Activated T-cell treated with anti-CD3 and anti-CD28 coated beads, Interleukin-2, amount 50 U/mL, for 24 hours (primary cell): ENCODE measurements around the gene MPP2.

ENCODE experiments used
- DNase-seq: peaks from one replicate; pipeline ENCODE4 v3.0.0-alpha.2; 2020
- H3K27ac Mint-ChIP-seq: 2 replicates; pipeline ENCODE4 v1.8.0; 2020; ENCODE audit warnings: mild to moderate bottlenecking, mixed read lengths
- H3K27me3 Mint-ChIP-seq: 2 replicates; pipeline ENCODE4 v1.8.0; 2020; ENCODE audit warnings: mixed read lengths
- H3K36me3 Mint-ChIP-seq: 2 replicates; pipeline ENCODE4 v1.8.0; 2020; ENCODE audit warnings: low read depth, mixed read lengths
- H3K4me1 Mint-ChIP-seq: 2 replicates; pipeline ENCODE4 v1.8.0; 2020; ENCODE audit warnings: low read depth, mixed read lengths
- H3K4me3 Mint-ChIP-seq: 2 replicates; pipeline ENCODE4 v1.8.0; 2020; ENCODE audit warnings: mild to moderate bottlenecking, moderate library complexity, mixed read lengths
- H3K9me3 Mint-ChIP-seq: 2 replicates; pipeline ENCODE4 v1.8.0; 2020; ENCODE audit warnings: mixed read lengths

The MPP2 gene

GRCh38 chr17:43917348-43918025 is 10.2 kb upstream of the MPP2 start:
- Mint-ChIP-seq H3K36me3 (no peaks in the 10 kb centered on the region), H3K4me3 (peak overlapping the region; percentile 64), H3K27ac (peak overlapping the region; percentile 79), H3K4me1 (peaks cover 20% of the 10 kb centered on the region), H3K27me3 (no peaks in the 10 kb centered on the region), H3K9me3 (no peaks in the 10 kb centered on the region)
- peak; percentile 75 for DNase-seq

- Mint-ChIP-seq H3K27me3 (no peaks in the 10 kb centered on the region), H3K27ac (peak overlapping the region; percentile 39), H3K36me3 (no peaks in the 10 kb centered on the region), H3K4me1 (peaks cover 20% of the 10 kb centered on the region), H3K4me3 (peak overlapping the region; percentile 64), H3K9me3 (no peaks in the 10 kb centered on the region)
- DNase-seq = no peak
Observed at GRCh38 chr17:43917016-43917347, 9.6 kb upstream of the MPP2 start.

GRCh38 chr17:43916385-43916784 is 9.0 kb upstream of the MPP2 start:
- DNase-seq = no peak
- no peak overlapping the region for H3K4me3 Mint-ChIP-seq
- no peaks in the 10 kb centered on the region for H3K27me3 Mint-ChIP-seq
- H3K9me3 Mint-ChIP-seq = no peaks in the 10 kb centered on the region
- H3K4me1 Mint-ChIP-seq = peaks cover 20% of the 10 kb centered on the region
- H3K27ac Mint-ChIP-seq = no peak overlapping the region
- no peaks in the 10 kb centered on the region for H3K36me3 Mint-ChIP-seq

- Mint-ChIP-seq H3K4me1 (peaks cover 20% of the 10 kb centered on the region), H3K27me3 (no peaks in the 10 kb centered on the region), H3K4me3 (no peak overlapping the region), H3K9me3 (no peaks in the 10 kb centered on the region), H3K36me3 (no peaks in the 10 kb centered on the region), H3K27ac (no peak overlapping the region)
- DNase-seq = no peak
Observed at GRCh38 chr17:43915559-43915958, 8.2 kb upstream of the MPP2 start.

GRCh38 chr17:43914451-43914850 is 7.1 kb upstream of the MPP2 start:
- H3K4me1 Mint-ChIP-seq = peaks cover 20% of the 10 kb centered on the region
- no peaks in the 10 kb centered on the region for H3K27me3 Mint-ChIP-seq
- no peak overlapping the region for H3K4me3 Mint-ChIP-seq
- no peak for DNase-seq
- H3K36me3 Mint-ChIP-seq = no peaks in the 10 kb centered on the region
- H3K27ac Mint-ChIP-seq = no peak overlapping the region
- no peaks in the 10 kb centered on the region for H3K9me3 Mint-ChIP-seq

GRCh38 chr17:43913584-43913983 is 6.2 kb upstream of the MPP2 start:
- H3K9me3 Mint-ChIP-seq = no peaks in the 10 kb centered on the region
- H3K27me3 Mint-ChIP-seq = no peaks in the 10 kb centered on the region
- H3K36me3 Mint-ChIP-seq = no peaks in the 10 kb centered on the region
- DNase-seq = no peak
- no peak overlapping the region for H3K27ac Mint-ChIP-seq
- H3K4me3 Mint-ChIP-seq = no peak overlapping the region
- H3K4me1 Mint-ChIP-seq = peaks cover 20% of the 10 kb centered on the region

- H3K27me3 Mint-ChIP-seq = peaks cover 4% of the 10 kb centered on the region
- no peak overlapping the region for H3K27ac Mint-ChIP-seq
- DNase-seq = no peak
- H3K4me3 Mint-ChIP-seq = no peak overlapping the region
- H3K4me1 Mint-ChIP-seq = peaks cover 21% of the 10 kb centered on the region
- H3K9me3 Mint-ChIP-seq = no peaks in the 10 kb centered on the region
- H3K36me3 Mint-ChIP-seq = no peaks in the 10 kb centered on the region
Observed at GRCh38 chr17:43912635-43913304, 5.4 kb upstream of the MPP2 start.

GRCh38 chr17:43911904-43912303 is 4.6 kb upstream of the MPP2 start:
- no peaks in the 10 kb centered on the region for H3K36me3 Mint-ChIP-seq
- H3K4me3 Mint-ChIP-seq = no peak overlapping the region
- peaks cover 18% of the 10 kb centered on the region for H3K4me1 Mint-ChIP-seq
- H3K27ac Mint-ChIP-seq = no peak overlapping the region
- DNase-seq = no peak
- peaks cover 5% of the 10 kb centered on the region for H3K27me3 Mint-ChIP-seq
- no peaks in the 10 kb centered on the region for H3K9me3 Mint-ChIP-seq

GRCh38 chr17:43909537-43910231 is 2.3 kb upstream of the MPP2 start:
- Mint-ChIP-seq H3K27me3 (peaks cover 18% of the 10 kb centered on the region), H3K4me1 (peaks cover 20% of the 10 kb centered on the region), H3K9me3 (no peaks in the 10 kb centered on the region), H3K36me3 (no peaks in the 10 kb centered on the region), H3K27ac (no peak overlapping the region), H3K4me3 (no peak overlapping the region)
- no peak for DNase-seq

- Mint-ChIP-seq H3K9me3 (no peaks in the 10 kb centered on the region), H3K36me3 (no peaks in the 10 kb centered on the region), H3K27ac (no peak overlapping the region), H3K4me1 (peaks cover 20% of the 10 kb centered on the region), H3K4me3 (peak overlapping the region; percentile 66), H3K27me3 (peaks cover 28% of the 10 kb centered on the region)
- DNase-seq = peak; percentile 71
Observed at GRCh38 chr17:43907998-43908721, 824 bp upstream of the MPP2 start.

GRCh38 chr17:43906951-43907424 is 348 bp downstream of the MPP2 start:
- no peak overlapping the region for H3K27ac Mint-ChIP-seq
- no peaks in the 10 kb centered on the region for H3K36me3 Mint-ChIP-seq
- H3K27me3 Mint-ChIP-seq = peaks cover 28% of the 10 kb centered on the region
- peaks cover 20% of the 10 kb centered on the region for H3K4me1 Mint-ChIP-seq
- DNase-seq = no peak
- no peaks in the 10 kb centered on the region for H3K9me3 Mint-ChIP-seq
- H3K4me3 Mint-ChIP-seq = peak overlapping the region; percentile 66

GRCh38 chr17:43905985-43906852 is 1.1 kb downstream of the MPP2 start:
- Mint-ChIP-seq H3K27ac (no peak overlapping the region), H3K27me3 (peaks cover 31% of the 10 kb centered on the region), H3K4me3 (peak overlapping the region; percentile 66), H3K36me3 (no peaks in the 10 kb centered on the region), H3K4me1 (peaks cover 20% of the 10 kb centered on the region), H3K9me3 (no peaks in the 10 kb centered on the region)
- peak; percentile 55 for DNase-seq

GRCh38 chr17:43905400-43905984 is 1.8 kb downstream of the MPP2 start:
- no peak overlapping the region for H3K4me3 Mint-ChIP-seq
- peaks cover 27% of the 10 kb centered on the region for H3K4me1 Mint-ChIP-seq
- peaks cover 38% of the 10 kb centered on the region for H3K27me3 Mint-ChIP-seq
- H3K36me3 Mint-ChIP-seq = no peaks in the 10 kb centered on the region
- H3K9me3 Mint-ChIP-seq = no peaks in the 10 kb centered on the region
- no peak for DNase-seq
- H3K27ac Mint-ChIP-seq = no peak overlapping the region
